Measurements from ENCODE around the gene CHST10.

DNA sequence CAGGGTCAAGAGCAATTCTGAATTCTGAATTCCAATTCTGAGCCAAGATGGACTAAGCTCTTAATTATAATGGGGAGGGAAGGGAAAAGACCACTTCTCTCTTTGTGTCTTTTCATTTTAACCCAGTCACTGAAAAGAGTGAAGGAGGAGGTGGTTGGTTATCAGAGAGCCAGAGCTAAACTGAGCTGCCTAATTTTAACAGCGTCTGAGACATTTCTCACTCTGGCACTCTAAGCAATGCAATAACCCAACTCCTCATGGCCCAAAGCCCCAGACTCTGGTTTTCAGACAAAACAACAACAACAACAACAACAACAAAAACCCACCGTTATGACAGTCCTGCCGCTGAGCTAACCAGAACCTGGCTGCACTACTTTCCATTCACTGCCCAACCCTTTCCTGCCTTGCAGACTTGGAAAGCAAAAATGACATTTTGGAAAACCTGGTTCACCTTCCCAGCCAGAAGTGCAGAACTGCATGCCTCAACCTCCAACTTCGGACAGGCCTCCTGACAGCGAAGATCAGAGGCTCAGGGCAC, 1.0 kb downstream of the CHST10 start:
- TF ChIP-seq, protein P1, sequence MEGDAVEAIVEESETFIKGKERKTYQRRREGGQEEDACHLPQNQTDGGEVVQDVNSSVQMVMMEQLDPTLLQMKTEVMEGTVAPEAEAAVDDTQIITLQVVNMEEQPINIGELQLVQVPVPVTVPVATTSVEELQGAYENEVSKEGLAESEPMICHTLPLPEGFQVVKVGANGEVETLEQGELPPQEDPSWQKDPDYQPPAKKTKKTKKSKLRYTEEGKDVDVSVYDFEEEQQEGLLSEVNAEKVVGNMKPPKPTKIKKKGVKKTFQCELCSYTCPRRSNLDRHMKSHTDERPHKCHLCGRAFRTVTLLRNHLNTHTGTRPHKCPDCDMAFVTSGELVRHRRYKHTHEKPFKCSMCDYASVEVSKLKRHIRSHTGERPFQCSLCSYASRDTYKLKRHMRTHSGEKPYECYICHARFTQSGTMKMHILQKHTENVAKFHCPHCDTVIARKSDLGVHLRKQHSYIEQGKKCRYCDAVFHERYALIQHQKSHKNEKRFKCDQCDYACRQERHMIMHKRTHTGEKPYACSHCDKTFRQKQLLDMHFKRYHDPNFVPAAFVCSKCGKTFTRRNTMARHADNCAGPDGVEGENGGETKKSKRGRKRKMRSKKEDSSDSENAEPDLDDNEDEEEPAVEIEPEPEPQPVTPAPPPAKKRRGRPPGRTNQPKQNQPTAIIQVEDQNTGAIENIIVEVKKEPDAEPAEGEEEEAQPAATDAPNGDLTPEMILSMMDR (IDR thresholded peaks at IDR 0.05): no peak
- TF ChIP-seq POLR2A (IDR thresholded peaks at IDR 0.05) (no peak), POLR2AphosphoS5 (IDR thresholded peaks at IDR 0.05) (no peak), EP300 (IDR thresholded peaks at IDR 0.05) (no peak)
